ENCODE data around the gene ZSCAN18.
"Not testable (repeated sequence)": the region's sequence is repeated elsewhere in the genome, so short reads cannot be mapped to it uniquely, and the experiment has no call there.

DNA sequence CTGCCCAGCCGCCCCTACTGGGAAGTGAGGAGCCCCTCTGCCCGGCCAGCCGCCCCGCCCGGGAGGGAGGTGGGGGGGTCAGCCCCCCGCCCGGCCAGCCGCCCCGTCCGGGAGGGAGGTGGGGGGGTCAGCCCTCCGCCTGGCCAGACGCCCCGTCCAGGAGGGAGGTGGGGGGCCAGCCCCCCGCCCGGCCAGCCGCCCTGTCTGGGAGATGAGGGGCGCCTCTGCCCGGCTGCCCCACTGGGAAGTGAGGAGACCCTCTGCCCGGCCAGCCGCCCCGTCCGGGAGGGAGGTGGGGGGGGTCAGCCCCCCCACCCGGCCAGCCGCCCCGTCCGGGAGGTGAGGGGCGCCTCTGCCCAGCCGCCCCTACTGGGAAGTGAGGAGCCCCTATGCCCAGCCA lies 49.4 kb upstream of the ZSCAN18 start:
- not testable (repeated sequence) for TF ChIP-seq EZH2 (optimal IDR thresholded peaks at IDR 0.05; ENCODE audit: low read depth, low read length)
- TF ChIP-seq, protein P1, sequence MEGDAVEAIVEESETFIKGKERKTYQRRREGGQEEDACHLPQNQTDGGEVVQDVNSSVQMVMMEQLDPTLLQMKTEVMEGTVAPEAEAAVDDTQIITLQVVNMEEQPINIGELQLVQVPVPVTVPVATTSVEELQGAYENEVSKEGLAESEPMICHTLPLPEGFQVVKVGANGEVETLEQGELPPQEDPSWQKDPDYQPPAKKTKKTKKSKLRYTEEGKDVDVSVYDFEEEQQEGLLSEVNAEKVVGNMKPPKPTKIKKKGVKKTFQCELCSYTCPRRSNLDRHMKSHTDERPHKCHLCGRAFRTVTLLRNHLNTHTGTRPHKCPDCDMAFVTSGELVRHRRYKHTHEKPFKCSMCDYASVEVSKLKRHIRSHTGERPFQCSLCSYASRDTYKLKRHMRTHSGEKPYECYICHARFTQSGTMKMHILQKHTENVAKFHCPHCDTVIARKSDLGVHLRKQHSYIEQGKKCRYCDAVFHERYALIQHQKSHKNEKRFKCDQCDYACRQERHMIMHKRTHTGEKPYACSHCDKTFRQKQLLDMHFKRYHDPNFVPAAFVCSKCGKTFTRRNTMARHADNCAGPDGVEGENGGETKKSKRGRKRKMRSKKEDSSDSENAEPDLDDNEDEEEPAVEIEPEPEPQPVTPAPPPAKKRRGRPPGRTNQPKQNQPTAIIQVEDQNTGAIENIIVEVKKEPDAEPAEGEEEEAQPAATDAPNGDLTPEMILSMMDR (IDR thresholded peaks at IDR 0.05; ENCODE audit: low read length), result not testable (repeated sequence)

Data from MM.1S (cell line).